ENCODE data around the gene FABP2. TPM values are rescaled to one million over a fixed set of nuclear protein-coding genes. Genes with fewer than 3 reads are reported as not detected.

FABP2 gene
- total RNA-seq, 1 experiment from 2014 or later = not detected

GRCh38 chr4:119268466-119268865, 53.5 kb downstream of the FABP2 start:
- POLR2A ChIA-PET (ENCODE audit: low non-redundant PET) = no interaction called here
- DNase-seq (ENCODE audit: low spot score) = no peak
- Histone ChIP-seq H3K9me3 (ENCODE audit: low read depth, low read length, poor library complexity, severe bottlenecking) (no peaks in the 10 kb centered on the region), H3K4me1 (ENCODE audit: insufficient read depth, low read length, poor library complexity, severe bottlenecking) (no peaks in the 10 kb centered on the region), H3K4me3 (ENCODE audit: low read depth, low read length, poor library complexity, severe bottlenecking) (no peak overlapping the region), H3K27me3 (replicated peaks; ENCODE audit: insufficient read depth, low read depth, low read length, poor library complexity) (no peaks in the 10 kb centered on the region), H3K27ac (ENCODE audit: low read depth, low read length, poor library complexity, severe bottlenecking) (no peak overlapping the region), H3K36me3 (ENCODE audit: insufficient read depth, low read length, poor library complexity, severe bottlenecking) (peaks cover 5% of the 10 kb centered on the region)
- TF ChIP-seq CTCF (conservative IDR thresholded peaks at IDR 0.05; ENCODE audit: low read depth, low read length) (no peak), EZH2 (IDR thresholded peaks at IDR 0.05; ENCODE audit: borderline replicate concordance, low read depth, low read length, poor library complexity, severe bottlenecking) (no peak)
- CTCF ChIA-PET = no interaction called here
- no TSS peak for BruUV-seq (replicated peaks)
- intact Hi-C loops (cut with micrococcal nuclease; ENCODE audit: unreplicated experiment) = no loop called here

Other genes with a start within 250 kb of the FABP2 start
- gene MYOZ2, start 186.3 kb downstream of the FABP2 start, total RNA-seq (2021) = not detected in 2 replicates
- 10.5 and 12.2 TPM in 2 replicates for gene USP53, start 109.4 kb downstream of the FABP2 start, total RNA-seq (2021)

All from A673 (cell line).